Sigmoid colon (tissue), 7 donors: ENCODE results near the gene MORN5. TPM values are rescaled to one million over a fixed set of nuclear protein-coding genes. Genes with fewer than 3 reads are reported as not detected.

ENCODE experiments used
- DNase-seq: peaks from one replicate; pipeline ENCODE4 v3.0.0-alpha.2; 2019
- H3K27ac ChIP-seq, 4 donors: fragments of 200-600 bp; sonication (generic); one replicate each; pipeline ENCODE4 v1.5.1; 2016 to 2019; ENCODE audit warnings: mild to moderate bottlenecking in 1 of 4
- H3K27me3 ChIP-seq, 3 donors: fragments of 200-600 bp; sonication (generic); one replicate each; pipeline ENCODE4 v1.5.1; 2019; ENCODE audit warnings: mild to moderate bottlenecking in 1 of 3
- H3K36me3 ChIP-seq, 4 donors: fragments of 200-600 bp; sonication (generic); one replicate each; pipeline ENCODE4 v1.5.1; 2016 to 2019
- H3K4me1 ChIP-seq, 4 donors: fragments of 200-600 bp; sonication (generic); one replicate each; pipeline ENCODE4 v1.5.1; 2017 to 2019
- H3K4me3 ChIP-seq, 4 donors: fragments of 200-600 bp; sonication (generic); one replicate each; pipeline ENCODE4 v1.5.1; 2017 to 2019; ENCODE audit warnings: mild to moderate bottlenecking in 2 of 4, moderate library complexity in 1 of 4
- H3K9me3 ChIP-seq, 4 donors: fragments of 200-600 bp in 3 of 4; sonication (generic) in 3 of 4; one replicate each; pipeline versions ENCODE4 v1.5.1 to v1.6.1; 2013 to 2019
- CTCF ChIP-seq, 4 experiments: fragments of 450-650 bp in 3 of 4; fragments of 200-600 bp in 1 of 4; IDR thresholded peaks; one replicate each; pipeline ENCODE4 v1.5.1; 2016 to 2019; ENCODE audit warnings: antibody characterized with exemption in 4 of 4, mild to moderate bottlenecking in 3 of 4, moderate library complexity in 2 of 4
- EP300 ChIP-seq, 4 donors: sonication (generic); formaldehyde crosslinking; IDR thresholded peaks; one replicate each; pipeline ENCODE4 v1.6.1; 2017; ENCODE audit warnings: antibody characterized with exemption in 4 of 4
- POLR2A ChIP-seq, 2 donors: fragments of 450-650 bp; IDR thresholded peaks; one replicate each; pipeline ENCODE4 v1.6.1; 2016; ENCODE audit warnings: antibody characterized with exemption in 2 of 2, mild to moderate bottlenecking in 2 of 2, moderate library complexity in 2 of 2
- POLR2AphosphoS5 ChIP-seq, 4 donors: sonication (generic); formaldehyde crosslinking; IDR thresholded peaks; one replicate each; pipeline ENCODE4 v1.6.1; 2017; ENCODE audit warnings: antibody characterized with exemption in 4 of 4
- whole genome bisulfite sequencing, 2 donors: extraction: QIAGEN DNeasy Blood & Tissue Kit; methylation state at CpG; one replicate each; pipeline ENCODE4 v1.1.7; 2013; 5-methylcytosine and 5-hydroxymethylcytosine counted together
- intact Hi-C: fragments of 100-400 bp; cut with DNase I; formaldehyde crosslinking; loops from one replicate; pipeline ENCODE4 v1.15.1; 2023
- polyA plus RNA-seq, 3 donors: library from polyadenylated mRNA; stranded (reverse); fragments of 200-250 nt; gene quantifications; one replicate each; pipeline ENCODE4 v1.2.3, GENCODE V29; 2013
- total RNA-seq, 4 donors: library from RNA; depleted of rRNA; stranded (reverse); fragments of >200 nt; gene quantifications; one replicate each; pipeline ENCODE4 v1.1.0, GENCODE V29; 2016
- donor health status: healthy with polysubstance abuse.
- donor health status: Bipolar disorder and iron deficiency.
- donor health status: healthy.

MORN5 gene
- total and polyA plus RNA-seq, 7 donors = 2.4 to 45.7 (median 30.3) TPM; not detected in 1

GRCh38 chr9:122218935-122219855, 59.5 kb downstream of the MORN5 start:
- TF ChIP-seq CTCF (IDR thresholded peaks at IDR 0.05) = no peak
- peak in 1 of 4 donors; percentile 24 for TF ChIP-seq POLR2AphosphoS5 (IDR thresholded peaks at IDR 0.05)
- TF ChIP-seq POLR2A (IDR thresholded peaks at IDR 0.05) = no peak
- no peak for DNase-seq
- Histone ChIP-seq H3K9me3 (no peaks in the 10 kb centered on the region), H3K4me1 (peaks cover 0 to 34% (median 26%) of the 10 kb centered on the region in 4 donors), H3K27ac (no peak overlapping the region), H3K36me3 (no peaks in the 10 kb centered on the region), H3K27me3 (peaks cover 62 to 100% (median 88%) of the 10 kb centered on the region in 3 donors), H3K4me3 (peak overlapping the region in 3 of 4 donors; percentile 11 to 16 (median 11))
- WGBS, 2 donors = 3% methylated on average over 59 of the region's 59 CpGs
- intact Hi-C loops = no loop called here

GRCh38 chr9:122219856-122220672, 60.4 kb downstream of the MORN5 start:
- 9 to 19% methylated on average over 57 of the region's 57 CpGs for WGBS, 2 donors
- no peak for DNase-seq
- peak overlapping the region in 3 of 4 donors; percentile 11 to 16 (median 11) for H3K4me3 ChIP-seq
- H3K9me3 ChIP-seq = no peaks in the 10 kb centered on the region
- intact Hi-C loops = no loop called here
- H3K27ac ChIP-seq = no peak overlapping the region
- H3K36me3 ChIP-seq = no peaks in the 10 kb centered on the region
- peaks cover 60 to 100% (median 90%) of the 10 kb centered on the region in 3 donors for H3K27me3 ChIP-seq
- peaks cover 0 to 29% (median 22%) of the 10 kb centered on the region in 4 donors for H3K4me1 ChIP-seq
- no peak for TF ChIP-seq POLR2A (IDR thresholded peaks at IDR 0.05)
- peak in 3 of 4 donors; percentile 56 to 76 (median 71) for TF ChIP-seq POLR2AphosphoS5 (IDR thresholded peaks at IDR 0.05)
- no peak for TF ChIP-seq CTCF (IDR thresholded peaks at IDR 0.05)
- no peak for TF ChIP-seq EP300 (IDR thresholded peaks at IDR 0.05)

- no peak overlapping the region for H3K4me3 ChIP-seq
- peaks cover 67 to 100% (median 92%) of the 10 kb centered on the region in 3 donors for H3K27me3 ChIP-seq
- H3K27ac ChIP-seq = no peak overlapping the region
- no peaks in the 10 kb centered on the region for H3K36me3 ChIP-seq
- TF ChIP-seq EP300 (IDR thresholded peaks at IDR 0.05) = no peak
- TF ChIP-seq POLR2AphosphoS5 (IDR thresholded peaks at IDR 0.05) = no peak
- TF ChIP-seq POLR2A (IDR thresholded peaks at IDR 0.05) = no peak
- no peak for TF ChIP-seq CTCF (IDR thresholded peaks at IDR 0.05)
- DNase-seq = no peak
- intact Hi-C loops = no loop called here
- H3K4me1 ChIP-seq = peaks cover 0 to 34% (median 26%) of the 10 kb centered on the region in 4 donors
- H3K9me3 ChIP-seq = no peaks in the 10 kb centered on the region
- WGBS, 2 donors = 23 to 33% methylated on average over 18 of the region's 18 CpGs
These were observed 61.0 kb downstream of the MORN5 start for GRCh38 chr9:122220673-122221182.

- H3K4me1 ChIP-seq = peaks cover 0 to 40% (median 32%) of the 10 kb centered on the region in 4 donors
- no peaks in the 10 kb centered on the region for H3K36me3 ChIP-seq
These were observed 61.6 kb downstream of the MORN5 start for GRCh38 chr9:122221183-122221811.

More at GRCh38 chr9:122221183-122221811, 61.6 kb downstream of the MORN5 start:
- H3K27ac ChIP-seq = no peak overlapping the region
- no peaks in the 10 kb centered on the region for H3K9me3 ChIP-seq
- TF ChIP-seq POLR2A (IDR thresholded peaks at IDR 0.05) = no peak
- TF ChIP-seq POLR2AphosphoS5 (IDR thresholded peaks at IDR 0.05) = no peak
- TF ChIP-seq CTCF (IDR thresholded peaks at IDR 0.05) = no peak
- TF ChIP-seq EP300 (IDR thresholded peaks at IDR 0.05) = no peak
- peaks cover 62 to 100% (median 92%) of the 10 kb centered on the region in 3 donors for H3K27me3 ChIP-seq
- no peak overlapping the region for H3K4me3 ChIP-seq
- intact Hi-C loops = no loop called here
- 18 to 21% methylated on average over 27 of the region's 27 CpGs for WGBS, 2 donors
- no peak for DNase-seq
